ENCODE data around the gene SRGAP1.
"Not testable (repeated sequence)": the region's sequence is repeated elsewhere in the genome, so short reads cannot be mapped to it uniquely, and the experiment has no call there.

SRGAP1 gene

GRCh38 chr12:63874897-63875480 lies 30.5 kb downstream of the SRGAP1 start:
- no peak for FAIRE-seq

GRCh38 chr12:63875703-63876102 lies 31.2 kb downstream of the SRGAP1 start:
- FAIRE-seq, result no peak

DNA sequence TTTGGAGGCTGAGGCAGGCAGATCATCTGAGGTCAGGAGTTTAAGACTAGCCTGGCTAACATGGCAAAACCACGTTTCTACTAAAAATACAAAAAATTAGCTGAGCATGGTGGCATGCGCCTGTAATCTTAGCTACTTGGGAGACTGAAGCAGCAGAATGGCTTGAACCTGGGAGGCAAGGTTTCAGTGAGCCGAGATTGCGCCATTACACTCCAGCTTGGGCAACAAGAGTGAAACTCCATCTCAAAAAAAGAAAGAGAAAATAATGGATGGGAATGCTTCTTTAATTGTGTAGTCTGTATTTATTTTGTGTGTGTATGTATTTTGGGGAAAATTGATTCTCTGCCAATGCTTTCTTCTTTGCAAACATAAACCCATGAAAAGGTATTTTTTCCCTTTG lies 32.5 kb downstream of the SRGAP1 start:
- FAIRE-seq, result no peak

DNA sequence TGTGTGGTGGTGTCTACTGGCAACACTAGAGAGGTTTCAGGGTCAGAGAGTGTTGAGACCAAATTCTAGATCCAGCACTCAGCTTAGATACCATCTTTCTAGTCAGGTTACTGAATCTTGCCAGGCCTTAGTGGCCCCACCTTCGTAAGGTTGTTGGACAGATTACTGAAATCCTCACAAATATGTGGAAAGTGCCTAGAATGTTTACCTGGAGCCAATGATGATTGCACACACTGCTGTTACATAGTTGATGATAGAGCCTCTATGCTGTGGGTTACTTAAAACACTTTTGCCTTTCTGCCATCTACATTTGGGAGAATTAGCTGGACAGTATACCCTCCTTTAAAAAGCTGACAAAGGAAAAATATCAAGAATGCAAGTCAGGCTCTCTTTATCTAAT lies 33.2 kb downstream of the SRGAP1 start:
- FAIRE-seq, result no peak

DNA sequence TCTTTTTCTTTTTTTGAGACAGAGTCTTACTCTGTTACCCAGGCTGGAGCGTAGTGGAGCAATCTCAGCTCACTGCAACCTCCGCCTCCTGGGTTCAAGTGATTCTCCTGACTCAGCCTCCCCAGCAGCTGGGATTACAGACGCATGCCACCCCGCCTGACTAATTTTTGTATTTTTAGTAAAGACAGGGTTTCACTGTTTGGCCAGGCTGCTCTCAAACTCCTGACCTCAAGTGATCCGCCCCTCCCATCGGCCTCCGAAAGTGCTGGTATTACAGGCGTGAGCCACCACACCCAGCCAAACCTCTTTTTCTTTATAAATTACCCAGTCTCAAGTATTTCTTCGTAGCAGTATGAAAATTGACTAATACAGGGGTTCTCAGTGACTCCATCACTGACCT lies 35.7 kb downstream of the SRGAP1 start:
- not testable (repeated sequence) for FAIRE-seq

DNA sequence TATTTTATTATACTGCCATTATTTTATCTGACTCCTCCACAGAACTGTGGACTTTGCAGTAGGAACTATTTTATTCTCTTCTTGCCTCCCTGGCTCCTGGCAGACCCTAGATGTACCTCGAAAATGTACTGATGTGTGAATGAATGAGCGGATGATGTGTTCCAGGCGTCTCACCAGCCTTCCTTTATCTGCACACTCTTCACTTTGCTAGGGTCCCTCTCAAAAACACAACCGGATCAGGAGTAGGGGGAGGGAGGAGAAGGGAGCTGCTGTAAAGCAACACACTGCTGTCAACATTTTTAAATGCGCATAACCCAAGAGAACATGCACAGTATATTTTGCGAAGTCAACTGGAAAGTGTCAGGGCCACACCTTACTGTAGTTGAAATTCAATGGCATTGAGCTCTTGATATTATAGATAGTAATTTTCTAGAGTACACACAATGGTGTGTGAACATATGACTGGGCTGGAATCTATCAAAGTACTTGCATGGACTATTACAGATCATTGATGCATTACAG lies 36.3 kb downstream of the SRGAP1 start:
- FAIRE-seq, result no peak

DNA sequence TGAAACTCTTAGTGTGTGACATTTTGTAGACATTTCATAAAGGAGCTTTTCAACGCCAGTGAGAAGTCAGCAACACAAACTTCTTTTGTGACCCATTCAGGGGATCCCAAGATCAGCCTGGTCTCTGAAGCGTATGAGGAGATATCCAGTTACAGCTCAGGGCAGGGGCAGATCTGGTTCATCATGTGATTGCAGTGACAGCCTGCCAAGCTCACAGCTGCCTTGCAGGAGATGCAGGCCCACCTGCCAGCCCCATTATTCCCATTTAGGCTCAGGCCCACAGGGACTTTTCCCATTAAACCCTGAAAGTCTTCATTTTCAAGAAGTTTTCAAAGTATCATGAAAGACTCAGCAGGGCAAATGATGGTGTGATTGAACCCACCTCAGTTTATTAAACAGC lies 38.3 kb downstream of the SRGAP1 start:
- no peak for FAIRE-seq

DNA sequence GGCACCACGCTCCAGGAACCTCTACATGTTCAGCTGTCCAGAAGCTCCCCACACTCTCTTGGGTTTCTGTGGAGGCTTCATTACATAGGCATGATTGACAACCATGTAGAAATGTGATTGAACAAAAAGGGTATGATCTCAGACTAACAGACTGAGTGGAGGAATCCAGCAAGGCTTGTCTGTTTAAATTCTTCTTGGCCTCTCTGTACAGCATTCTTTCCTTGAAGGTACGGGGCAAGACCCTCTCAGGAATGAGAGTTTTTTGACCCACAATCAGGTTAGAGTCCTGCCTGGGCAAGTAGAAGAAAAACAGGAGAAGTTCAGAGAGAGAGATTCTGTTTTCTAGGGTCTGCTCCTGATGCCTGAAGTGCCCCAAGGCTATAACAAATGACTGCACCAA lies 40.9 kb downstream of the SRGAP1 start:
- FAIRE-seq, result no peak

DNA sequence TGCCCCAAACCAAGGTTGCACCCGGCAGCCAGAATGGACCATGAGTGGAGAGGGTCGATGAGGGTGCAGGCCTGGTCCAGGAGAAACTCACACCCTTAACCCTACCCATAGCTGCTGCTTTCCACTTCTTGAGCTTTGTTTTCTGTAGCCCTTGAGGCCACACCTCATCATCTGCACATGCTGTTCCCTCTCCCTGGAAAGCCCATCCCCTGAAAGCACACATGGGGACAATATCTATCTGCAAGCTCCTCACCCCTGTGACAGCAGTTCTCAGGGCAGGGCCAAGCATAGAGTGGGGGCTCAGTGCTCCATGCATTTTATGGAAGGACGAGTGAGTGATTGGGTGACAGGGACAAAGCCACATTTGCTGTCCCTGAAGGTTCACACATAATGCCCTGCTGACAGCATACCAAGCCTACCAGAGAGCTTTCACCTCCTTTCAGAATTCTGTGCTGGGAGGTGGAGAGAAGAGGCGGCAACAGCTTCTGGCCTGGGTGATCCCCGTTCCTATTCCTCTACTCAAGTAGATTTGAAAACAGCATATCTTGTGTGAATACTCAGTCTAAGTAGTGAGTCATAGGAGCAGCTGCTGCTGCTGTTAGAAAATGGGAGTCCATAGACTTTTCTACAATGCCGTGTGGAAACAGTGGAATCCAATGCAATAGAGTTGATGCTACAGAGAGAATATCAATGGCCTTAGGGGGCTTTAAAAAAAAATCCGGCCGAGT lies 44.6 kb downstream of the SRGAP1 start:
- FAIRE-seq, result no peak

DNA sequence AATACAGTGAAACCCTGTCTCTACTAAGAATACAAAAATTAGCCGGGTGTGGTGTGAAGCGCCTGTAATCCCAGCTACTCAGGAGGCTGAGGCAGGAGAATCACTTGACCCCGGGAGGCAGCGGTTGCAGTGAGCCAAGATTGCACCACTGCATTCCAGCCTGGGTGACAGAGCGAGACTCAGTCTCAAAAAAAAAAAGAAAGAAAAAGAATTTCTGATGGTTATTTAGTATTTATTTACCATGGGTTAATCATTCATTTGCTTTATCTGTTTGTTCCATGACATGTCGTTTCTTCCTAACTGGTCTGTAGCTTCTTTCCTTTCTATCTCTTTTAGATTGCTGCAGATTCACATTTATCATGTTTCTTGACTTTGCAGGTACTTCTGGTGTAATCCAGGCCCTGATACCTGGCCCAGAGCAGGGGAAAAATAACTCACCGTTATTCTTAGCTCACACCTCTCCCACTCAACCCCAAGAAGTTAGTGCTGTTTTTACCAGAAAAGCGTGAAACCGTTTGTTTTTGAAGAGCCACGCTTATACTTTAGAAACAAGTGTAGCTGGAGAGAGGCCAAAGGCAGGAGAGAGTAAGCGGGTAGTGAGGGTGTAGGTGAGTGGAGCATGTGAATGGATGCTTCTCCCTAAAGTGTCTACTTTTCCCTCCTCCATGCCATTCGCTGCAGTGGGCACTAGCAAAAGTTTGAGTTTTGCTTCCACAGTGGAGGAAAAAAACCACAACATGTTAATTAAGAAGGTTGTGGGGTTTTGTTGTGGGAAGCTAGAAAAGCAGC lies 45.4 kb downstream of the SRGAP1 start:
- no peak for FAIRE-seq

GRCh38 chr12:63893170-63893569 lies 48.7 kb downstream of the SRGAP1 start:
- no peak for FAIRE-seq

GRCh38 chr12:63894132-63894531 lies 49.6 kb downstream of the SRGAP1 start:
- FAIRE-seq, result no peak

DNA sequence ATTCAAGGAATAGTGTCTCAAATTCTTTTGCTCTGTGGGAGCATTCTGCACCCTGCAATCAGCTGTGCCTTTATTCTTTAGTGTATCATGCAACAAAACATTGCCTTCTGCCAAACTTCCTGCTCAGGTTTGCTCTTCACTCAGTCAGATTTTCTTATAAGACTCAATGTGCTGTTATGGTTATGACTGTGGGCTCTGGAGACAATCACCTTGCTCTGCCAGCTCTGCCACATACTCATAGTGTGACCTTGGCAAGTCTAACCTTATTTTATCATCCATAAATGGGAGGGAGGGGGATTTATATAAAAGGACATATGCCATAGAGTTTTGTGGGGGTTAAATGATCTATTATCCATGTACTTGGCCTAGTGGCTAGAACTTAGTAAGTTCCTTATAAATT lies 51.3 kb downstream of the SRGAP1 start:
- no peak for FAIRE-seq

DNA sequence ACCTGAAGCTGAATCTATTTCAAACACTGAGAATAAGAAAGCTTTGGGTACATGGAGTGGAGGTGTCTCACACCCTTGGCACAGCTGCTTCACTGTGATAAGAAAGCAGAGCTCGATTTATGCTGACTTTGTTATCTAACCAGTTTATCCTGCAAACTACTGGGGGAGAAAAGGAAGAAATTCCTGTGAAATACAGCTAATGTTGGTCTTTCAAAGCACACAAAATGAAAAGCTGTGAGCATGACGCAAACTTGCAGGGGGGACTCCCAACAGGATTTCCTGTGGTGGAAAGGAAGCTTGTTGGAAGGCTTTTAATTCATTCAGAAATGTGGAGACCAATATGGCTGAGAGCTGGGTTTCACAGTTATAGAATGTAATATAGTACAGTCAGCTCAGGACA lies 53.4 kb downstream of the SRGAP1 start:
- FAIRE-seq, result no peak

DNA sequence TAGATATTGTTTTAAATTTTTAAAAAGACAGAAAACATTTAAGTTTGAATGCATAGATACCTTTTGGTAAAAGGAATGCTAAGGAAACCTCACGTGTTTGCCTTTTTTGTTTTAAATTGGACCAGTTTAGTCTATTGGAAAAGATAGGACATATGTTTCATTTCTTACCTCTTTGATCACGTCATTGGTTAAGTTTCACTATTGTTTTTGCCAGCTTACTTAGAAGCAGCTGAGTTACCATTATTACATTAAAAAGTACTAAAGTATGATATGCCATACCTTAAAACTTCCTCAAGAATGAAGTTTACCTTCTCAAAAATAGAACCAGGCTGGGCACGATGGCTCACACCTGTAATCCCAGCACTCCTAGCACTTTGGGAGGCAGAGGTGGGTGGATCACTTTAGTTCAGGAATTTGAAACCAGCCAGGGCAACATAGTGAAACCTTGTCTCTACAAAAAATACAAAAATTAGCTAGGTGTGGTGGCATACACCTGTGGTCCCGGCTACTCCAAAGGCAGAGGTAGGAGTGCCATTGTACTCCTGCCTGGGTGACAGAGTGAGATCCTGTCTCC lies 54.4 kb downstream of the SRGAP1 start:
- FAIRE-seq, result no peak

- FAIRE-seq, result no peak
Measured at GRCh38 chr12:63899396-63899795, 54.9 kb downstream of the SRGAP1 start.

GRCh38 chr12:63900922-63901793 lies 56.7 kb downstream of the SRGAP1 start:
- no peak for FAIRE-seq

DNA sequence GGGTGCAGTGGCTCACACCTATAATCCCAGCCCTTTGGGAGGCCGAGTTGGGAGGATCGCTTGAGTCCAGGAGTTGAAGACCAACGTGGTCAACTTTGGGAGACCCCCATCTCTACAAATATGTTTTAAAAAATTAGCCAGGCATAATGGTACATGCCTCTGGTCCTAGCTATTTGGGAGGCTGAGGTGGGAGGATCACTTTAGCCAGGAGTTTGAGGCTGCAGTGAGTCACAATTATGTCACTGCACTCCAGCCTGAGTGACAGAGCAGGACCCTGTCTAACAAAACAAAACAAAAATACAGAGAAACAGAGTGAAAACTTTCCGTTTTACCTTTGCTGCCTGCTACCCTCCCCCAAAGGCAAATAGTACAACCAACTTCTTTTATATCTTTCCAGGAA lies 60.2 kb downstream of the SRGAP1 start:
- FAIRE-seq, result no peak

GRCh38 chr12:63905544-63905943 lies 61.0 kb downstream of the SRGAP1 start:
- FAIRE-seq, result no peak

DNA sequence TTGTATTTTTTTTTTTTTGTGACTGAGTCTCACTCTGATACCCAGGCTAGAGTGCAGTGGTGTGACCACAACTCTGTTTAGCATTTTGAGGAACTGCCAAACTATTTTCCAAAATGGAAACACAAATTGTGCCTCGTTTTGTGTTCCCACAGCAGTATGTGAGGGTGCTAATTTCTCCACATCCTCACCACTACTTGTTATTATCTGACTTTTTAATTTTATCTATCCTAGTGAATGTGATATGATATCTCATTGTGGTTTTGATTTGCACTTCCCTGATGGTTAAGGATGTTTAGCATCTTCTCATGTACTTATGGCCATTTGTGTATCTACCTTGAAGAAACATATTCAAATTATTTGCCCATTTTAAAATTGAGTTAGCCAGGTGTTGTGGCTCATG lies 62.4 kb downstream of the SRGAP1 start:
- no peak for FAIRE-seq

- peak; percentile 17 for FAIRE-seq
Measured at GRCh38 chr12:63907561-63907960, 63.1 kb downstream of the SRGAP1 start.

GRCh38 chr12:63909746-63910145 lies 65.2 kb downstream of the SRGAP1 start:
- no peak for FAIRE-seq

GRCh38 chr12:63911341-63911740 lies 66.8 kb downstream of the SRGAP1 start:
- no peak for FAIRE-seq

Data from islet of Langerhans (tissue), 1 donor.